Progenitor cell of endocrine pancreas (in vitro differentiated cells): ENCODE data around the gene PKNOX1. TPM values are rescaled to one million over a fixed set of nuclear protein-coding genes. Genes with fewer than 3 reads are reported as not detected.
"Not testable (repeated sequence)": the region's sequence is repeated elsewhere in the genome, so short reads cannot be mapped to it uniquely, and the experiment has no call there.

ENCODE experiments used
- DNase-seq: peaks from one replicate; pipeline ENCODE4 v3.0.0; 2021; ENCODE audit warnings: low spot score; ENCODE audit not compliant: unreplicated experiment
- H3K27ac Mint-ChIP-seq: 2 replicates; pipeline ENCODE4 v1.8.0; 2021; ENCODE audit warnings: mild to moderate bottlenecking, moderate library complexity, mixed read lengths
- H3K27me3 Mint-ChIP-seq: 2 replicates; pipeline ENCODE4 v1.8.0; 2021; ENCODE audit warnings: mixed read lengths
- H3K36me3 Mint-ChIP-seq: 2 replicates; pipeline ENCODE4 v1.8.0; 2022; ENCODE audit warnings: mixed read lengths; ENCODE audit not compliant: insufficient read depth
- H3K4me1 Mint-ChIP-seq: 2 replicates; pipeline ENCODE4 v1.8.0; 2021; ENCODE audit warnings: low read depth, mixed read lengths
- H3K4me3 Mint-ChIP-seq: 2 replicates; pipeline ENCODE4 v1.8.0; 2021; ENCODE audit warnings: low read depth, mild to moderate bottlenecking, moderate library complexity, mixed read lengths
- H3K9me3 Mint-ChIP-seq: 2 replicates; pipeline ENCODE4 v1.8.0; 2021; ENCODE audit warnings: low read depth, mixed read lengths
- CTCF ChIP-seq: fragments of 200-600 bp; sonication (generic); IDR thresholded peaks from one replicate; pipeline ENCODE4 v1.5.0; 2021; ENCODE audit warnings: antibody characterized with exemption, mild to moderate bottlenecking; ENCODE audit not compliant: unreplicated experiment
- total RNA-seq: library from RNA; stranded (reverse); gene quantifications from 2 replicates; pipeline ENCODE4 v1.2.1, GENCODE V29; 2021

The PKNOX1 gene
- total RNA-seq, 1 donor from 2014 or later, result 27.7 TPM

GRCh38 chr21:42959728-42960127 lies 14.6 kb upstream of the PKNOX1 start:
- no peaks in the 10 kb centered on the region for H3K27me3 Mint-ChIP-seq
- no peaks in the 10 kb centered on the region for H3K36me3 Mint-ChIP-seq
- H3K27ac Mint-ChIP-seq, result no peak overlapping the region
- DNase-seq, result no peak
- peaks cover 22% of the 10 kb centered on the region for H3K4me1 Mint-ChIP-seq
- no peak overlapping the region for H3K4me3 Mint-ChIP-seq
- peaks cover 3% of the 10 kb centered on the region for H3K9me3 Mint-ChIP-seq
- no peak for TF ChIP-seq CTCF

GRCh38 chr21:42962380-42963007 lies 11.9 kb upstream of the PKNOX1 start:
- Mint-ChIP-seq H3K36me3 (no peaks in the 10 kb centered on the region), H3K4me3 (no peak overlapping the region), H3K9me3 (no peaks in the 10 kb centered on the region), H3K27me3 (no peaks in the 10 kb centered on the region), H3K27ac (peak overlapping the region; percentile 24), H3K4me1 (peaks cover 3% of the 10 kb centered on the region)
- no peak for DNase-seq
- no peak for TF ChIP-seq CTCF

GRCh38 chr21:42964086-42964485 lies 10.3 kb upstream of the PKNOX1 start:
- no peak for TF ChIP-seq CTCF
- H3K4me1 Mint-ChIP-seq, result peaks cover 1% of the 10 kb centered on the region
- H3K9me3 Mint-ChIP-seq, result no peaks in the 10 kb centered on the region
- H3K4me3 Mint-ChIP-seq, result no peak overlapping the region
- H3K27me3 Mint-ChIP-seq, result no peaks in the 10 kb centered on the region
- no peak overlapping the region for H3K27ac Mint-ChIP-seq
- DNase-seq, result no peak
- no peaks in the 10 kb centered on the region for H3K36me3 Mint-ChIP-seq

- Mint-ChIP-seq H3K9me3 (no peaks in the 10 kb centered on the region), H3K27ac (no peak overlapping the region)
- DNase-seq, result no peak
Measured at GRCh38 chr21:42964546-42965210, 9.7 kb upstream of the PKNOX1 start.

DNA sequence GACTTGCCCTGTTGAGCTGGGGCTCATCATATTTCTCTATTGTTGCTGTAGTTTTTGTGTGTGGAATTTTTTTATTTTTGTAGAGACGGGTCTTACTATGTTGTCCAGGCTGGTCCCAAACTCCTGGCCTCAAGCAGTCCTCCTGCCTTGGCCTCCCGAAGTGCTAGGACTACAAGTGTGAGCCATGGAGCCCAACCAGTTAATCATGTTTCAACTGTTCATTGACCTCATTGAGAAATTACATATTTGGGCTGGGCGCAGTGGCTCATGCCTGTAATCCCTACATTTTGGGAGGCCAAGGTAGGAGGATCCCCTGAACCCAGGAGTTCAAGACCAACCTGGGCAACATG lies 9.2 kb upstream of the PKNOX1 start:
- no peak for TF ChIP-seq CTCF
- Mint-ChIP-seq H3K36me3 (no peaks in the 10 kb centered on the region), H3K4me3 (no peak overlapping the region), H3K4me1 (peaks cover 4% of the 10 kb centered on the region), H3K27me3 (no peaks in the 10 kb centered on the region), H3K9me3 (no peaks in the 10 kb centered on the region), H3K27ac (no peak overlapping the region)
- no peak for DNase-seq

More at GRCh38 chr21:42964546-42965210, 9.7 kb upstream of the PKNOX1 start:
- Mint-ChIP-seq H3K36me3 (no peaks in the 10 kb centered on the region), H3K4me3 (no peak overlapping the region), H3K4me1 (peaks cover 4% of the 10 kb centered on the region), H3K27me3 (no peaks in the 10 kb centered on the region)
- TF ChIP-seq CTCF, result no peak

- H3K27me3 Mint-ChIP-seq, H3K9me3 Mint-ChIP-seq, H3K36me3 Mint-ChIP-seq, H3K27ac Mint-ChIP-seq, H3K4me3 Mint-ChIP-seq, DNase-seq: not testable (repeated sequence)
- peaks cover 17% of the 10 kb centered on the region for H3K4me1 Mint-ChIP-seq
Measured at GRCh38 chr21:42967616-42968015, 6.7 kb upstream of the PKNOX1 start.
